Effector CD8-positive, alpha-beta T cell (primary cell): Measurements from ENCODE around the gene AGMAT.
"Not testable (repeated sequence)": the region's sequence is repeated elsewhere in the genome, so short reads cannot be mapped to it uniquely, and the experiment has no call there.

Experiments used
- DNase-seq: peaks from one replicate; lab custom pipeline; 2025; lab: John Stamatoyannopoulos, UW

The AGMAT gene

GRCh38 chr1:15610167-15610566 is 25.3 kb upstream of the AGMAT start:
- DNase-seq, result no peak

- no peak for DNase-seq
Observed at GRCh38 chr1:15609631-15610030, 24.8 kb upstream of the AGMAT start.

GRCh38 chr1:15605398-15606383 is 20.8 kb upstream of the AGMAT start:
- no peak for DNase-seq

GRCh38 chr1:15604400-15604799 is 19.5 kb upstream of the AGMAT start:
- DNase-seq, result not testable (repeated sequence)

GRCh38 chr1:15603966-15604282 is 19.1 kb upstream of the AGMAT start:
- DNase-seq, result not testable (repeated sequence)

- DNase-seq, result peak; percentile 89
Observed at GRCh38 chr1:15603050-15603965, 18.5 kb upstream of the AGMAT start.

- no peak for DNase-seq
Observed at GRCh38 chr1:15598436-15598835, 13.6 kb upstream of the AGMAT start.

GRCh38 chr1:15595809-15596617 is 11.2 kb upstream of the AGMAT start:
- DNase-seq, result no peak

GRCh38 chr1:15592285-15592684 is 7.4 kb upstream of the AGMAT start:
- DNase-seq, result no peak

GRCh38 chr1:15583016-15583706 is 1.7 kb downstream of the AGMAT start:
- no peak for DNase-seq

- no peak for DNase-seq
Observed at GRCh38 chr1:15579683-15580047, 5.2 kb downstream of the AGMAT start.

- no peak for DNase-seq
Observed at GRCh38 chr1:15578921-15579682, 5.7 kb downstream of the AGMAT start.

GRCh38 chr1:15577691-15578090 is 7.2 kb downstream of the AGMAT start:
- DNase-seq, result no peak

GRCh38 chr1:15575549-15576150 is 9.2 kb downstream of the AGMAT start:
- DNase-seq, result no peak

- no peak for DNase-seq
Observed at GRCh38 chr1:15574741-15575140, 10.1 kb downstream of the AGMAT start.

- no peak for DNase-seq
Observed at GRCh38 chr1:15573477-15573876, 11.4 kb downstream of the AGMAT start.

GRCh38 chr1:15571266-15571665 is 13.6 kb downstream of the AGMAT start:
- no peak for DNase-seq

GRCh38 chr1:15570861-15571260 is 14.0 kb downstream of the AGMAT start:
- DNase-seq, result no peak

GRCh38 chr1:15568387-15569073 is 16.3 kb downstream of the AGMAT start:
- no peak for DNase-seq
